ENCODE measurements around the gene PDP2. TPM values are rescaled to one million over a fixed set of nuclear protein-coding genes. Genes with fewer than 3 reads are reported as not detected.

The PDP2 gene
- total RNA-seq, 1 experiment from 2014 or later, result 23.1 TPM

GRCh38 chr16:66930189-66930588 lies 49.9 kb downstream of the PDP2 start:
- Mint-ChIP-seq H3K9me3 (no peaks in the 10 kb centered on the region), H3K36me3 (ENCODE audit: insufficient read depth in 1 of 3, low read depth in 3 of 3) (peaks cover 3 to 15% (median 5%) of the 10 kb centered on the region in 3 experiments), H3K4me3 (no peak overlapping the region), H3K27ac (no peak overlapping the region), H3K27me3 (ENCODE audit: low read depth) (peaks cover 32% of the 10 kb centered on the region), H3K4me1 (peaks cover 24 to 33% of the 10 kb centered on the region in 2 experiments)
- Histone ChIP-seq H3K27me3 (ENCODE audit: insufficient read depth, low read length) (peaks cover 12% of the 10 kb centered on the region; the same call in 1 of the 2 replicates), H3K27ac (ENCODE audit: insufficient read length, low read depth, low read length) (no peak overlapping the region), H3K56ac (ENCODE audit: insufficient read length, low read depth, low read length) (no peak overlapping the region), H3T11ph (ENCODE audit: low read length) (no peak overlapping the region), H2BK120ac (ENCODE audit: low read depth, low read length, poor library complexity, severe bottlenecking) (no peak overlapping the region), H3K23me2 (ENCODE audit: insufficient read length, low read depth, low read length, poor library complexity, severe bottlenecking) (peaks cover 18% of the 10 kb centered on the region), H2BK12ac (ENCODE audit: insufficient read length, low read depth, low read length) (no peak overlapping the region), H3K4me1 (ENCODE audit: insufficient read depth, low read length) (no peaks in the 10 kb centered on the region), H2AK5ac (ENCODE audit: insufficient read length, low read length) (no peak overlapping the region), H3K23ac (ENCODE audit: insufficient read length, low read depth, low read length) (no peak overlapping the region), H4K5ac (ENCODE audit: insufficient read length, low read depth, low read length) (no peak overlapping the region), H4K91ac (ENCODE audit: insufficient read length, low read depth, low read length) (no peak overlapping the region), H2BK15ac (ENCODE audit: low read depth, low read length) (no peak overlapping the region), H3K4ac (ENCODE audit: low read depth, low read length) (no peak overlapping the region), H4K8ac (replicated peaks; ENCODE audit: insufficient read length, low read depth, low read length) (no peak overlapping the region), H3K79me1 (ENCODE audit: insufficient read depth, low read depth, low read length, poor library complexity, severe bottlenecking) (no peaks in the 10 kb centered on the region), H4K20me1 (ENCODE audit: control insufficient read depth, insufficient read depth, insufficient read length) (no peaks in the 10 kb centered on the region), H3K14ac (ENCODE audit: insufficient read depth, low read length) (no peak overlapping the region), H2BK5ac (ENCODE audit: insufficient read length, low read length) (no peak overlapping the region), H3K79me2 (ENCODE audit: insufficient read depth, low read length) (no peaks in the 10 kb centered on the region), H3K9ac (ENCODE audit: extremely low read depth, insufficient read length, low read length) (no peak overlapping the region), H3K18ac (ENCODE audit: insufficient read length, low read depth, low read length) (no peak overlapping the region), H3K9me3 (ENCODE audit: control insufficient read depth, low read depth, low read length) (no peaks in the 10 kb centered on the region), H2BK20ac (ENCODE audit: low read depth, low read length, poor library complexity, severe bottlenecking) (no peak overlapping the region), H3K4me2 (ENCODE audit: insufficient read depth, insufficient read length, low read length) (no peak overlapping the region), H2AFZ (ENCODE audit: low read length) (no peak overlapping the region)
- TF ChIP-seq CTCF (conservative IDR thresholded peaks at IDR 0.05), result no peak
- WGBS (ENCODE audit: extremely low coverage, insufficient read length, low lambda C conversion rate), result no CpG with 5 or more reads among the region's 4 CpGs
- DNase-seq, result no peak
